ENCODE data around the gene ASB10. TPM values are rescaled to one million over a fixed set of nuclear protein-coding genes. Genes with fewer than 3 reads are reported as not detected.

ASB10 gene
- total RNA-seq, 1 donor from 2014 or later, result not detected

DNA sequence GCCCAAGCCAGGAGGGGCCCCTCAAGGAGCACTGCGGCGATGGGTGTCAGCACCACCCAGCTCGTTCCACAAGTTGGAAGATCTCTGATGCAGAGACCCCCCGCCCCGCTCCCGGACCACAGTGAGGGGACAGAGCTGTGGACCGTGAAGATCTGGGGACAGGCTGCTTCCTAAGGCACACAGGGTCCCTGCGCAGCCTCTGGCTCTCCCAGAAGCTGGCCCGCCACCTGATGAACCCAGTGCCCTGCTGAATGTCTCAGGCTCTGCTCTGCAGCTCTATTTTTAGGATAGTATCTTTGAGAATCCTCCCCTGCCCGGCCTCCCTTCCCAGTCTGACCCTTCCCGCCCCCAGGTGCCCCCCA is 49.3 kb downstream of the ASB10 start:
- TF ChIP-seq, protein P1, sequence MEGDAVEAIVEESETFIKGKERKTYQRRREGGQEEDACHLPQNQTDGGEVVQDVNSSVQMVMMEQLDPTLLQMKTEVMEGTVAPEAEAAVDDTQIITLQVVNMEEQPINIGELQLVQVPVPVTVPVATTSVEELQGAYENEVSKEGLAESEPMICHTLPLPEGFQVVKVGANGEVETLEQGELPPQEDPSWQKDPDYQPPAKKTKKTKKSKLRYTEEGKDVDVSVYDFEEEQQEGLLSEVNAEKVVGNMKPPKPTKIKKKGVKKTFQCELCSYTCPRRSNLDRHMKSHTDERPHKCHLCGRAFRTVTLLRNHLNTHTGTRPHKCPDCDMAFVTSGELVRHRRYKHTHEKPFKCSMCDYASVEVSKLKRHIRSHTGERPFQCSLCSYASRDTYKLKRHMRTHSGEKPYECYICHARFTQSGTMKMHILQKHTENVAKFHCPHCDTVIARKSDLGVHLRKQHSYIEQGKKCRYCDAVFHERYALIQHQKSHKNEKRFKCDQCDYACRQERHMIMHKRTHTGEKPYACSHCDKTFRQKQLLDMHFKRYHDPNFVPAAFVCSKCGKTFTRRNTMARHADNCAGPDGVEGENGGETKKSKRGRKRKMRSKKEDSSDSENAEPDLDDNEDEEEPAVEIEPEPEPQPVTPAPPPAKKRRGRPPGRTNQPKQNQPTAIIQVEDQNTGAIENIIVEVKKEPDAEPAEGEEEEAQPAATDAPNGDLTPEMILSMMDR (conservative IDR thresholded peaks at IDR 0.05; ENCODE audit: low read depth, low read length), result no peak
- no peak for DNase-seq (ENCODE audit: low read depth)
- no peak overlapping the region for H3K4me3 ChIP-seq (ENCODE audit: low read depth, low read length)

DNA sequence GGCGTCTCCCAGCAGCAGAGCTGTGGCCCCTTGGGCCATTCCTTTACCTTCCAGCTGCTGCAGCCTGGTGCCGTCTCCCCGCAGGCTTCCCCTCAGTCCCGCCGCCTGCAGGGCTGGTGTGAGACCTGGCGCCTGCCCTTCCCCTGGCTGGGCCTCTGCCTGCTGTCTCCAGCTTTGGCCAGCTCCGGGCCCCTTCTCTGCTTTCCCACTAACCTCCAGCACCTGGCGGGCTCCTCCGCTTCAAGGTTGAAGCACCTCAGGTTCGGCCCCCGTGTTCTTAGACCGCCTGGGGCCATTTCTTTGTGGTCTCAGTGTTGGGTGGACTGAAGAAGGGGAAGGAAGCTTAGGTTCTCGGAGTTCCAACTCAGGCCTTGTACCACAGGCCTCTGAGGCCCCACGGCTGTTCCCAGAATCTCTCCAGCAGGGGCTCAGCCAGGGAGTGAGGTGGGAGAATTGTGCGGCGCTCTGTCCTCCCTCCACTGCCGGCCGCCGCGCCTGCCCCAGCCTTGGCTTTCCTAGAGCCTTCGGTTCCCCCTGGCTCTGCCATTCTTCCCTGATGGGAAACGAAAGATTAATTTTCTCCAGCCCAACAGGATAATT is 49.9 kb downstream of the ASB10 start:
- no peak overlapping the region for H3K4me3 ChIP-seq (ENCODE audit: low read depth, low read length)
- TF ChIP-seq, protein P1 (conservative IDR thresholded peaks at IDR 0.05; ENCODE audit: low read depth, low read length), result no peak
- no peak for DNase-seq (ENCODE audit: low read depth)

DNA sequence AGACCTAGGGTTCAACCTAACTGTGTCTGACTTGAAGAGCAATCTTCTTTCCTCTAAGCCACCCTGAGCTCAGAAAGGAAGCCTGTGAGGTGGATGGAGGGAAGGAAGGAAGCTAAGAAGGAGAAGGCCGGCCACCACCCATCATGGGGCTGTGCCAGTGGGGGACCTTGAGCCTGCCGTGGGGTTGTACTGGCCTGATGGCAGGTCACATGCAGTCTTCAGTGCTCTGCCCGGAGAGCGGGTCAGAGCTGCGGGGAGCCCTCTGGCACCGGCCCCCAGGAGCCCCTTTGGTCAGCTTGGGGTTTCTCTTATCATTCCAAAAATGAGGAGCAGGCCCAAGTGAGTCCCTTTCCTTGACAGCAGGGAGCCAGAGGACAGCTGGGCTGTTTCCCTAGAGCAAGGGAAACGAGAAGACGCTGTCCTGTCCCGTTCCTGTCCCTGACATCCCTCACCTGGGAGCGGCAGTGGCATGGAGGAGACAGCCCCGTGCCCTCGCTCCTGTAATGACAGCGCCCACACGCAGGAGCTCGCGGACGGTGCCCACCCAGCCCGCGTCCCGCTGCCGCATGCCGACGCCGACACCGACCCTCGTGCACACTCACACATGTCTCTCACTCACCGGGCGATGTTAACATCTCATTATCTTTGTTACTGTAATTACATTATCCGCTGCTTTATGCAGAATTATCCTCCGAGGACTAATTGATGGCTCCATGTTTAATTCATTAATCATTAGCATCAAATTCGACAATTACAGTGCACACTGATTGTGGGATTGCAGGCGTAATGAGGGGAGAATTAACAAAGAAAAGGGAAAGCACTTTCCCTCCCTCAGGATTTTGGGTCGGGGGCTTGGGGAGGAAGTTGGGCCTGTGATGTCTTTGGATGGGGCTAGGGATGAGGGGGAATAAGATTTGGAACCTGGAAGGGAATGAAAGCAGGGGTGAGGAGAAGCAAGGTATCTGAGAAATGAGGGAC is 50.9 kb downstream of the ASB10 start:
- no peak for DNase-seq (ENCODE audit: low read depth)
- TF ChIP-seq, protein P1 (conservative IDR thresholded peaks at IDR 0.05; ENCODE audit: low read depth, low read length), result no peak
- no peak overlapping the region for H3K4me3 ChIP-seq (ENCODE audit: low read depth, low read length)

DNA sequence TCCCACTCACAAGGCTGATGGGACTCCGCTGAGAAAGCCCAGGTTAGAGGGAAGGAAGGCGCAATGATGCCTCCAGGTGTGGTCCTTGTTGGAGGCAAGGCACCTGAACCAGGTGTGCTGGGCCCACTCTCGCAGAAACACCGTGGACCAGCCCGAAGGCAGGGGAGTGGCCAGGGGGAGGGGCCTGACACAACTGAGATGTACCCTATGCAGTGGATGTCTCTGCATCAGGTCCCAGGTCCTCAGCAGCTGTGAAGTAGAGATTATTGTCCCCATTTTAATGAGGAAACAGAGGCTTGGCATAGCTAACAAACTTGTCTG is 51.6 kb downstream of the ASB10 start:
- TF ChIP-seq, protein P1 (conservative IDR thresholded peaks at IDR 0.05; ENCODE audit: low read depth, low read length), result no peak
- no peak for DNase-seq (ENCODE audit: low read depth)
- H3K4me3 ChIP-seq (ENCODE audit: low read depth, low read length), result no peak overlapping the region

DNA sequence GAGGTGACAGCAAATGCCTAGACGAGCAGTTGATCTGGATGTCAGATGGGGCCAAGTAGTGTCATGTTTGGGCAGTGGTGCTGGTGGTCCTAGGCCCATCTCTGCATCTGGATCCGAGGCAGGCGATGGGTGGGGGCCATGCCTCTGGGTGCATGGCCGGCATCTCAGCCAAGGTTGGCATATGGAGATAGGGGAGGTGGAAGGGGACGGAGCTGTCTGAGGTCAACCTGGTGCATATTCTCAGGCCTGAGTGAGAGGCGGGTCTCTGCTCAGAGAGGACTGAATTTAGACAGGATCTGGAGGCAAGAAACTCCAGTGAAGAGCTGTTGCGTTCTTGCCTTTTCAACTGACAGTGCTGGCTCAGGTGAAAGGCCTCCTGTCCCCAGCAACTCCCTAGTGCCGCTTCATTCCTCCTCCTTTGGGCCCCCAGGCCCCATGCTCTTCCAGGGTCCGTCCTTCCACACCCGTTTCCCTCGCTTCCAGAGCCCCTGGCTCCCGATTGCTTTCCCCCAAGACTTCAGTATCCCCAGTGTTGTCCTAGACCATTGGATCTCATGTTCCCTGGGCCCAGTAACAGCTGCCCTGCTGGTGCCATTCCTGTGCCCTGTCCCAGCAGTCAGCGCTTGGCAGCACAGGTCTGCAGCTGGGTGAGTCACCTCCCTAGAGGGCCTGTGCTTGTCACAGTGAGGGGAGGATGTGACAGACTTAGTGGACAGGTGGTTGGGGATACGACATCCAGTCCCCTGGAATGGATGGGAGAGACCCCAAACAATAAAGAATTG is 52.1 kb downstream of the ASB10 start:
- TF ChIP-seq, protein P1 (conservative IDR thresholded peaks at IDR 0.05; ENCODE audit: low read depth, low read length), result no peak
- H3K4me3 ChIP-seq (ENCODE audit: low read depth, low read length), result no peak overlapping the region
- no peak for DNase-seq (ENCODE audit: low read depth)

DNA sequence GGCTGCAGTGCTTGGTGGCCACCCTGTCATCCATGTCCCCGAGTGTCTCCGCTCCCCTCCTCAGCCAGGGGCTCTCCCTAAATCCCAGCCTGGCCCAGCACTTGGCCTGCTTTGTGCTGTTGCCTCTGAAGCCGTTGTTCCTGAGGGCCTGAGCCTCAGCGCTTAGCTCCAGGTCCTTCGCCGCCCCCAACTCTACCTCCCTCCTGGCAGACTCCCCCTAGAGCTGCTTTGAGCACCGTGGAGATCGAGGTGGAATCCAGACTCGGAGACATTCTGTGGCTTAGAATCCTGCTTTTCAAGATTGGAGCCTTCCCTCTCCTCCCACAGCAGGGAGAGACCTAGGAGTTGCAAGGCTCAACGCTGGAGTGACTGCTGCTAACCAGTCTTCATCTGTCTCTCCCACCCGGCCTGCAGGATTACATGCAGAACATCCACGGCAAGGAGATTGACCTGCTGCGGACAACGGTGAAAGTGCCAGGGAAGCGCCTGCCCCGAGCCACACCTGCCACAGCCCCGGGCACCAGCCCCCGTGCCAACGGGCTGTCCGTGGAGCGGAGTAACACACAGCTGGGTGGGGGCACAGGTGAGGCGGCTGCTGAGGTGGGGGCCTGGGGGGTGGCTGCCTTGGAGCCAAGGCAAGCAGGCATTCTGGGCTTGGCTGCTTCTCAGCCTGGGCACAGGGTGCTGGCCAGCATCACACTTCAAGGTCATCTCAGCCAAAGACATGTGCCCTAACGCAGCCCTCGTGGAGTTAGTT is 52.9 kb downstream of the ASB10 start:
- TF ChIP-seq, protein P1 (conservative IDR thresholded peaks at IDR 0.05; ENCODE audit: low read depth, low read length), result no peak
- DNase-seq (ENCODE audit: low read depth), result no peak
- H3K4me3 ChIP-seq (ENCODE audit: low read depth, low read length), result no peak overlapping the region
